AG08395 (cell line): ENCODE data around the gene GLCE.
"Not testable (repeated sequence)": the region's sequence is repeated elsewhere in the genome, so short reads cannot be mapped to it uniquely, and the experiment has no call there.

Experiments
- DNase-seq: peaks from one replicate; pipeline ENCODE4 v3.0.0; 2012; ENCODE audit warnings: mixed read lengths, low spot score

GLCE gene

DNA sequence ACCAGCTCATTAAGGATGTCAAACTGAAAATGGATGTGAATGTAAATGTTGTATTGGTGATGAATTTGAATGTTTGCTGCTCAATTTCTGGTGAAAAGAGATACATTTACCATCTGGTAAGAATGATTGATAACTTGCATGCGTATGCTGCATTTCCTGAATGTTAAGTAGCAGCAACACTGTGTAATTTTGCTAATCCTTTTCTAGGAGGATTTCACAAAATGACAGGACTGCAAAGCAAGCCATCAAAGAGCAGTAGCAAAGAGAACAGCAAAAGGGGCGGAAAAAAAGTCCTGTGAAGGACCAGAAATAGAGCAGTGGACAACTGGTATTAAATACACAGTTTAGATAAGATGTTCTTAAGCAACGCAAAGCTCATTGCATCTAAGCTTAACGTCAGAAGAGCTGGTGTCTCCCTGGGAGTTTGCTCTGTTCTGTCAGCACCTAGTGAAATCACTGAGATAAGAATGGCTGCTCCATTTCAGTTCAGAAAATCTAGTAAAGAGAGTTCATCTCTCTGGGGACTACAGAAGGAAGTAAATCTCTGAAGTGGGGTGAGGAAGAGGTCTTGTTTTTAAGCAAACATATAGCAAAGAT, 114.7 kb downstream of the GLCE start:
- DNase-seq = no peak

DNA sequence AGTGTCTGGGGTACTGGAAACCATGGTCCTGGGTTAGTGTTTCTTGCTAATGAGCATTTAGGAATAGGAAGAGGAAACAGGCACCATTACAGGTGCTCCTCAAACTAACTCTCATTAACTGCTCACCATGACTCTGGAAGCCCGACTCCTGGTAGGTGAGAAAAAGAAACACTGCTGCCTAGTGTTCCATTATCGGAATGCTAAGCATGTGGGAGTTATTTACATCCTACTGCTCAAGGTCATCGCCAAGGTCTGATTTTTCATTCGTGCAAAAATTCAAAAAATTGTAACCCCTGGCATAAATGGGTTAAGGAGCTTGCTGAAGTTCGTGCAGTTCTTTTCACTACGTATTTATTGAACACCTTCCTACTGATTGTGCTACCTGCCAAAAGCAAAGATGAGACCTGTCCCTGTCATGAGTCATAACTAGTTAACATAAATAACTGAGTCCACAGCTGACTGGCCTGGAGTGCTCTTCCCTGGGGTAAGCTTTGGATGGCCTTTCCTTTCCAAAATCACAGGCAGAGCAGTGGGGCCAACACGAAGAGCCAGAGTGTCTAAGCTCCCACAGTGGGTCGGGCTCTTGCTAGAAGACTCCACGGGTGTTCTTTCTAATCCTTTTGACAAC, 115.6 kb downstream of the GLCE start:
- DNase-seq = no peak

DNA sequence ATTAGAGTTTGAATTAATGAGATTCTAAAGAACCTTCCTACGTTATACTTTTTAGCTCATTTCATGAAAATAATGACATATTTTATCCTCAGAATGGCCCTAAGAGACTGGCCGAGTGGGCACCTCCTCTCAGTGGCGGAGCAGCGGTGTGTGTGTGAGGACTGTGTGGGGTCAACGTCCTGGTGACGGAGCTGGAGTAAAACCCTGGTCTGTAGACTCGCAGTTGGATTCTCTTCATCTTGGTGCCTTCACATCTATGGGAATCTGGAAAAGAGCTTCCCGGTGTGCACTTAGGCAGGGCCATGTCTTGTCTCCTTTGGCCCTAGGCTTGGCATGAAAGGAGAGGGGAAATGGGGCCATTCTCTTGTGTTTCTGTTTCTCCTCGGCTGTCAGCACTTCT, 116.9 kb downstream of the GLCE start:
- DNase-seq = no peak

DNA sequence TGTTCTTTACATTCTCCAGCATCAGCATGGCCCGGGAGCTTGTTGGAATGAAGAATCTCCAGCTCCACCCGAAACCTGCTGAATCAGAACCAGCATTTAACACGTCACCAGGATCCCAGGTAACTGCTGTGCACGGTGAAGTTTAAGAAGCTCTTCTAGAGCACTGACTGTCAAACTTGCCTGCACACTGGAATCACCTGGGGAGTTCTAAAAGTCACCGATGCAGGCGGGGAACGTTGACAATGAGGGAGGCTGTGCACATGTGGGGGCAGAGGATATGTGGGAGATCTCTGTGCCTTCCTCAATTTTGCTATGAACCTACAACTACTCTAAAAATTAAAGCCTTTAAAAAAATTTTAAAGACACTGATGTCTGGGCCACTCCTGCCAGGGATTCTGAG, 119.2 kb downstream of the GLCE start:
- no peak for DNase-seq

DNA sequence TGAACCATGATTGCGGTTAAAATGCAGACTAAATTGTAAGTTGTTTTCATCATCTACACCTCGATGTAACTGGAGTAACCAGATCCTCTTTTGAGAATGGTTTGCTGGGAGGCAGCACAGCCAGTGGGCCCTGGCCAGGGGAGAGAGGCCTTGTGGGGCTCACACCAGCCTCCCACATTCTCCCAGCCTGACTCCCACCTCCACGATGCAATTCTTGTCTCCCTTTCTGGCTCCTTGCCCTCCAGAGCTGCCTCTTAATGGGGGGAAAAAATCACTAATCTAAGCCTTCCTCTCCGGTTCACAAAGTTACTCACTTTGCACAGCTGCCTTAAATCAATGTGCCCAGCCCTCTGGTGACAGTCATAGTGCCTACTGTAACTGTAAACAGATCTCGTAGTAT, 120.3 kb downstream of the GLCE start:
- no peak for DNase-seq

DNA sequence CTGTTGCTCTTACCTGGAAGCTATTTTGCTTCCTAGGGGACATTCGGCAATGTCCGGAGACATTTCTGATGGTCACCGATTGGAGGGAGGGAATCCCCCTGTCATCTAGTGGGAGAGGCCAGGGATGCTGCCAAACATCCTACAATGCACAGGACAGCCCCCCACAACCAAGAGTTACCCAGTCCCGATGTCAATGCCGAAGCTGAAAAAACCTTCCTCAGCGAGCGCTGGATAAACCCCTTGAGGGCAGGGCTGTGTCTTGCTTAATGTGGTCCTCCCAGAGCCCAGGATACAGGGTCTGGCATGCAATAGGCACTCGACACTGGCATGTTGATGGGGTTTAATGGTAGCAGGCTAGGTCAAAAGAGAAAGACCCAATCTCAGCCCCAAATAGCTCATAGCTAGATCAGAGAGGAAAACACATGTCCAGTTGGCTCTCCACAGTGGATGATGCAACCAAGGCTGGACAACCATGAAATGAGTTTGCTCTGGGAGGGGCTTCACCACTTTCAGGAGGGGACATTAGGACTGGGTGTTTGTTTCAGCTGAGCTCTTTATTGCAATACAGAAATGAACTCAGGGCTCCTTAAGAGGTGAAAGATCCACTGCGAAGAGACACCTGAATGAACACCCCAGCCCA, 121.8 kb downstream of the GLCE start:
- DNase-seq = no peak

DNA sequence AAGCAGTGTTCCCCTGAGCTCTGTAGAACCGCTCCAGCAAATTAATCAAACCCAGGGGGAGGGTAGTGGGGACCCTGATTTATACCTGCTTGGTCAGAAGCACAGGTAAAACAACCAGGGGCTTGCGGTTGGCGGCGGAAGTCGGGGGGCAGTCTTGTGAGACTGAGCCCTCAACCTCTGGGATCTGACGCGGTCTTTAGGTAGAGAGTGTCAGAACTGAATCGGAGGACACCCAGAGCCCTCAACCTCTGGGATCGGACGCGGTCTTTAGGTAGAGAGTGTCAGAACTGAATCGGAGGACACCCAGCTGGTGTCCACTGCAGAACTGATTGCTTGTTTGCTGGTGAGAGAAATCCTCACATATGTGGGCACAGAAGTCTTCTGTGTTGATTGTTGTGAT, 125.4 kb downstream of the GLCE start:
- DNase-seq = no peak

DNA sequence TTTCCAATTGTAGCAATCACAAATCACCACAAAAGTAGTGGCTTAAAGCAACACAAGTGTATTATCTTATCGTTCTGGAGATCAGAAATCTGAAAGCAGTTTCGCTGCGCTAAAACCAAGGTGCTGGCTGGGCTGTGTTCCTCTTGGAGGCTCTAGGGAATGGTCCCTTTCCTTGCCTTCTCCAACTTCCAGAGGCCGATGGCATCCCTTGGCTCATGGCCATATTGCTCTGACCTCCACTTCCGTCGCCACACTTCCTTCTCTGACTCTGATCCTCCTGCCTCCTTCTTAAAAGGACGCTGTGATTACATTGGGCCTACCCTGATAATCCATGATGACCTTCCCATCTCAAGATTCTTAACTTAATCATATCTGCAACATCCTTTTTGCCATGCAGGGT, 127.6 kb downstream of the GLCE start:
- no peak for DNase-seq

DNA sequence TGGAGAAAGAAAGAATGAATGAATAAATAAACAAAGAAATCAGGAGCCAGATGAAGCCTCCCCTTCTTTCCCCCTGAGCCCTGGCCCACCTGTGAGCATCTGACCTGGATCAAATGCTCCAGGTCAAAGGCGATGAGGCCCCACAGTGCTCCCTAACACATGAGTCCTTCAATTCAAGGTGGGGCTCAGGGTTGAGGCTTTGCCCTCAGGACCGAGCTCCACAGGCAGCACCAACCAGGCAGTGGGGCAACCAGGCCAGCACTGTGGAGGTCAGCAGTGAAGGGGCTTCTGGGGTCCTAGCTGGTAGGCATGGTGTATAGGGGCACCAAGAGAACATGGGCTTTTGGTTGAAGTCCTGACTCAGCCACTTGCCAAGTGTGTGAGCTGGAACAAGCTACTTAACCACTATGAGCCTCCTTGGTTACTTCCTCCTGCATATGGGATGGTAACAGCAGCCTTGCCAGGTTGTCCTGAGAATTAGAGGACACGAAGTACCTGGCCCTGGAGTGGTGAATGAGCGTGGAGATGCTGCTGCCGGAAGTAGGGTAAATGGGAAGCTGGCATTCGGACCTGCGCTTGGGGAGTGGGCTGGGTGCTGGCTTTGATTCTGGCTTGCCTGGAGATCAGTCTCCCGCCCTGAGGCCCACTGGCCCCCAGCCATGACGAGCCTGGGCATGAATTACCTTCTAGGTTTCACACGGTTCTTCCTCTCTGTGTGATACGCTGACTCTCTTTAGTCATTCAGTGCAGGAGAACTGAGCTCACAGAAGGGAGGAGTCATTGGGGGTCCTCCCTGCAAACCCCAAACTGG, 128.3 kb downstream of the GLCE start:
- DNase-seq = no peak

DNA sequence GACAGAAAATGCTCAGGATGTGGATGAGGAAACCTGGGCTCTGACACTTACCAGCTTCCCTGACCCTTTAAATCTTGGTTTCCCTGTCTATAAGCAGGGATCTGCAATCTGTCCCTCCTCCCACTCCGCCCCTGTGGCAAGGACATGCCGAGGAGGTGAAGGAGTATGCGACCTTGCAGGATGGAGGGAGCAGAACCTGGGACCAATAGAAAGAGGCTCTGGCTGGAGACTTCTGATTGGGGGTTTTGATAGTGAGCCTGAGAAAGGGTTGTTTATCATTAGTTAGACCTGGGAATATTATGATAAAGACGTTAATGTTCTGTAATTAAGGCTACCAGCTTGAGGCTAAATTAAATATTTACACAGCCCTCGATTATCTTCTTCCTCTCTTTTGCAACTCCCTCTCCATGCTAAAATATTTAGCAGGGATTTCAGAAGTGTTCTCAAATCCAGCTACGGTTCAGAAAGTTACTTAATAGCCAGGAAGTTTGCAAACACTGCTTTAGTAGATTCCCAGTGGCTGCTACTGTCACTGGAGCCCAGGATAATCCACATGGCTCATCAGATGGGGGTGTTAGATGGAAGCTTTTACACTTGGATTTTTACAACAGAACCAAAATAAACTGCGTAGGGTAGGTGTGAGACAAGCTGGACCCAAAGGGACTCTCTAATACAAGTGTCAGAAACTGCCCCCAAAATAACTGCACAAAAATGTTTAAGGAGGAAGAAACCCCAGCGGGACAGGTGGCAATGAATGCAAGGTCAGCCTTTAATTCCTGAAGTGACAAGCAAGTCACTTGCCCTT, 129.1 kb downstream of the GLCE start:
- DNase-seq = no peak

DNA sequence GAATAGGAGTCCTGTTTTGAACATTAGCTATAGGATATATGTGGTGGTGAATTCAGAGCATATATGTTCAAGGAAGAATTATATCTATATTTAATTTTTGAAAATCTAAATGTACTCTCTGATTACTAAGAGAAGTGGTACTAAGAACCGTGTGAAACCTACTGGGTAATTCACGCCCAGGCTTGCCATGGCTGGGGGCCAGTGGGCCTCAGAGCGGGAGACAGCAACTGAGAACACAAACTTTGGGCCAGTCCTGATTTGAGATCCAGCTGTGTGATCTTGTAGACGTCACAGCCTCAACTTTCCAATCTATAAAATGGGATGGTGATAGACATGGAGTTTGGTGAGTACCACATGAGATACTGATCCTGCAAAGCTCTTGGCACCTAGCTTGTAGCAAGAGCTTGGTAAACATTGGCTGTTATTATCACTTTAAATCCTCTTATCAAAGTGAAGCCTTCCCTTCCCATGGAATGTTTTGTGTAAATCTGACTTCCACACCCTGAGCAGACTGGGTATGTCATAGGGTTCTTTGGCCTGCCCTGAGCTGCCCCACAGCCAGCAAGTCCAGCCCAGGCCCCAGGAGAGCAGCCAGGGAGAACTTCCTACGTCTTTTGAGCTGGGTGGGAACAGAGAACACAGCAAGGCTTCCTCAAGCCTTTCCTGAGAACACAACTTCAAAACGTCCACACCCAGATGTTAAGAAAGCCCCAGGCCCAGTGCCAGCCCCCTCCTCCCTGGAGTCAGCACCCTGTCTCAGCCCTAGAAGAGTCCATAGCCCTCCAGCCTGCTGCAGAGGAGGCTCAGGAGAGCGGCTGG, 130.1 kb downstream of the GLCE start:
- no peak for DNase-seq

DNA sequence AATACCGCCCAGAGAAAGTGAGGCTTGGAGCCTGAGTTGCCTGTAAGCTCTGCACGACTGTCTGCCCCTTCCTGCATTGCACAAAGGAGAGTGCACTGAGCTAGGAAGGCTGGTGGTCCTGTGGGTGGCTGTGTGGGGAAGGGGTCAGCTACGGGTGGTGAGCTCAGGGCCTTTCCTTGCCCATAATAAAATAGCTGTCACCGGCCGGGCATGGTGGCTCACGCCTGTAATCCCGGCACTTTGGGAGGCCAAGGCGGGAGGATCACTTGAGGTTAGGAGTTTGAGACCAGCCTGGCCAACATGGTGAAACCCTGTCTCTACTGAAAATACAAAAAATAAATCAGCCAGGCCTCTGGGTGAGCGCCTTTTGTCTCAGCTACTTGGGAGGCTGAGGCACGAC, 131.2 kb downstream of the GLCE start:
- not testable (repeated sequence) for DNase-seq

DNA sequence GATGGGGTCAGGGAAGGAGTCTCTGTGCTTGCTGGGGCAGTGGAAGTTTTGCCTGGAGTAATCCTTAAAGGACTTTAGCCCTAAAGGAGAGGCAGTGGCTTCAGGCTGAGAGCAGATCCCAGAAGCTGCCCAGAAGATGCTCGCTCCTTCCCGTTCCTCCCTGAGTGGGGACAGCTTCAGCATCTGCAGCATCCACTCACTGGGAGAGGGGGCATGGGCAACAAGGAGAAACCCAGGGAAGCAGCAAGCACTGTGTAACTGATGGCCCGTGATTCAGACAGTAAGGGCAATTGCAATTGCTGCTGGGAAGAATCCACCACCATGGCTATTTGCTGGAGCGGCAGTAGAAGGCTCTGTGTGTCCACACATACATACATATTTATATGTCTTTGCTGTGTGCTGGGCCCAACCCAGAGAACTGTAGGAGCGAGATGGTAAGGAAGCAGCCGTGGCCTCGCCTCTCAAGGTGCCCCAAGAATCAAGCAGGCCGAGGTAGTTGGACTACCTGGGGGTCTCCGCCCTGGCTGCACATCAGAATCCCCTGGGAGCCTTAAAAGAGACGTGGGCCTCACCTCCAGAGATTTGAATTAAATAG, 132.5 kb downstream of the GLCE start:
- no peak for DNase-seq

DNA sequence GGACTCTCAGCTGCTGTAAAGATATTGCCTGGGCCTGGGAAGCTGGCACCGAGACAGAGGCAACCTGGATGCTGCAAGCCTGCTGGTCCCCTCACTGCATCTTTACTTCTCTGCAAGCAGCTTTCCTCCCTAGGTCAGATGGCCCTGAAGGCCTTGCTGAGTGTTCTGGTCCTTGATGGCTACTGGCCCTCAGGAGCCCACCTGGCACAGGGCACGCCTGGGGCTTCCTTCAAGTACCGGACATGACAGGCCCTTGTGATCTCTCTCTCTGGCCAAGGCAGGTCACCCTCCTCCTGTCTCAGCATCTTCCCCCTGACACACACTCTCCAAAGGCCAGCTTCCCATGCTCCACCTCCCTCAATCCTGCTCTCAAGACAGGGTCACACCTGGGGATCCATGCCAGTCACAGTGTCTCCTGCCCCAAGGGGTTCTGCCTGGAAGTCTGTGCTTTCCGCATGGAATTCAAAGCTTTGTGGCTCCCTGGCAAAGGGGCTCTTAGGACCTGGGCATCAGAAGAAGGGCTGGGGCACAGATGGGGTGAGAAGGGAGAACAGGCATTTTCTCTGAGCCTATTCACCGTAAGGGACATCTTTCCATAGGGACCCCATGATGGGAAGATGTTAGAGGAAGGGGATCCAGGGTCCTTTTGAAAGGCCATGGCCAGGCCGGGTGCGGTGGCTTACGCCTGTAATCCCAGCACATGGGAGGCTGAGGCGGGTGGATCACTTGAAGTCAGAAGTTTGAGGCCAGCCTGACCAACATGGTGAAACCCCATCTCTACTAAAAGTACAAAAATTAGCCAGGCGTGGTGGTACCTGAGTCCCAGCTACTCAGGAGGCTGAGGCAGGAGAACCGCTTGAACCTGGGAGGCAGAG, 133.5 kb downstream of the GLCE start:
- DNase-seq = no peak

DNA sequence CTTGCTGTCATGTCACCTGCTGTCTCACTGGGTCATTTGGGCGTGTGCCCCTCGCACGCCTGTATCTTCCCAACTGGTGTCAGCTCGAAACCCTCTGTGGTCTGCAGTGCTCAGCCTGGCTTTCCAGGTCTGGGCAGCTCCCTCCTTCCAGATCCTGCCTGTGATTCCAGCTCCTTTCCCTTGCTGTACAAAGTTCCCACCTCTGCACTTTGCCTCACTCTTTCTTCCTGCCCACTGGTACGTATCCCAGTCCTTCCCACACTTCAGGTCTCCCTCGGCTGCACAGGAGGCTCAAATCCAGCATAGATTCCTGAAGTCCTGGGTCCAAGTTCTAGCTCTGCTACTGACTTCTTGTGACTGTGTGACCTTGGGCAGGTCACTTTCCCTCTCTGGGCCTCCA, 136.2 kb downstream of the GLCE start:
- DNase-seq = no peak

DNA sequence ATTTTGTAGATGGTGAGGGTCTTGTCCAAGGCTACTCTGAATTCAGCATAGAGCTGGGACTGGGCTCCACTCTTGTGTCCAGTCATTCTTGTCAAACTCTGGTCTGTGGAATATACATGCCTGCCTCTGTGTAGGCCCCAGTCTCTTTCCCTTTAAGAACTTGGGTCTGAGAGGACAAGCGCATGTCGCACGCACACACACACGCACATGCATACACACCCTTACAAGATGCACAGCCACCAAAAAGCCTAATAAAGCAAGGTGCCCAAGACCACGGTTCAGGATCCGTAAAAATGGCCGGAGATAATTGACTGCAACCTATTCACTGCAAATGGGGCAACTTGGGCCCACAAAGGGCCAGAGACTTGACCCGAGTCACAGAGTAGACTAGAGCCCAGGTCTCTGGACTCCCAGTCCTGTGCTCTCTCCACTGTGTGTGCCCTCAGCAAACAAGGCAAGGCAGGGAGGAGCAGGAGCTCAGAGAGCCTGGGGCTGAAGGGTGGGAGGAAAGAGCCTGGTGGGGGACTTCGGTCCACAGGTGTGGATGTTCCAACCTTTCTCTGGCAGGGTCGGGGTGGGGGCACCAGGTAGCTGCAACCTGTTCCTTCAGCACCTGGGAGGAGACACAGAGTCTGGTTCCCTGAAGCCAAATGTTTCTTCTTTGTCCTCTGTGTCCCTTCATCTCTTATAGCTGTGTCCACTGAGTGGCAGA, 137.4 kb downstream of the GLCE start:
- DNase-seq = no peak

DNA sequence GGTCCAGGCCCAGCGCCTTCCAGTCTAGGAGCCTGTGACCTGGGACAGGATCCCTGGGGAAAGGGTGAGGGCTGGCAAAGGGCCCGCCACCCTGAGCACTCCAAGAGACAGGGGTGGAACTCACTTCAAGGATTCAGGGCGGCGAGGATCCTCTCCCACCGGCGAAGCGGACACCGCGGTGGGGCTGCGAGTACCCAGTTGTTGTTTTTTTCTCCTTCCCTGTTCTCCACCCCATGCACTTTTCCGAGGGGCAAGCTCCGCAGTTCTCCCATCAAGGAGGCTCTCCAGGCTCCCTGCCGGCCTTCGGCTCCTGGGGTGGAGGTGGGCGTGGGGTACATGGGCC, 137.9 kb downstream of the GLCE start:
- DNase-seq = no peak

DNA sequence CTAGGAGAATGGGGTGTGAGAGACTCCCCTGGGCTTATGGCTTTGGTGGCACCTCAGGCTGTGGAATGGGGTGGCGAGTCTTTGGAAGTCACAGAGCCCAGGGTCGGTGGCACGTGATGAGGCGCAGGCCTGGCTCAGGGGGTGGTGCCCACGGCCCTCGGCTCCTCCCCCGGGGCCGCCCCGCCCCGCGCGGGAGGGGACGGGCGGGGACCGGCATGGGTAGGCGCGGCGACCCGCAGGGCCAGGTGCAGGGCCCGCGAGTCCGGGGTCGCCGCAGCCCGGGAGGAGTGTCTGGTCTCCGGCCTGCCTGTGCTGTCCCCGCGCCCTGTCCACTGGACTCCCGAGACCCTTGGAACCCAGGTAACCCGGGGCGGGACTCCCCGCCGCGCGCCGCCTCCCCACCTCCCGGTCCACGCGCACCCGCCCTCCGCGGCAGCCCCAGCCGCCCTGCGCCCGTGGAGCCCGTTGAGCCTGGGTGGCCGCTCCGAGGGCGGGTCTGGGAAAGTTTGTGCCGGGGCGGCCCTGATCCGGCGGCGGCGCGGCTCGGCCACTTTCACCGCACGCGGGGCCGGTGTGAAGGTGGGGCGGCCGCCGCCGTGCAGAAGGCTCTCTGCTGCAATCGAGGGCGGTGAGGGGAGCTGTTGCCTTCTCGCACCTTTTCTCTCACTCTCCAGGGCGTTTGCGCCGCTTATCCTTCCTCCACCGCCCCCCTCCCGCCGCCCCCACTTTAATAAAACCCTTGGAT, 138.4 kb downstream of the GLCE start, which contains the start of gene PAQR5:
TSS of gene PAQR5 (plus strand) at position 216 of the 745 bp plus-strand sequence. CDS start 61,169 bp downstream, outside the sequence.
- DNase-seq = peak; percentile 72
